K562 (cell line): ENCODE data around the gene SCARB2. TPM values are rescaled to one million over a fixed set of nuclear protein-coding genes. Genes with fewer than 3 reads are reported as not detected.

Experiments
- ATAC-seq: fragments of 200-7000 bp; cut with Tn5 transposase; 3 replicates; pipeline ENCODE4 v1.9.1; 2020; ENCODE audit warnings: moderate library complexity
- BruUV-seq: library from RNA; stranded (reverse); fragments of 400-500 nt; replicated peaks from 2 replicates; lab custom pipeline; 2021; lab: Mats Ljungman, UMichigan
- CTCF ChIA-PET: fragments of 300-600 bp; formaldehyde crosslinking; extraction: SDS; loops from one replicate; lab custom pipeline; 2021; ENCODE audit warnings: low intra/inter-chr PET ratio; lab: Yijun Ruan, JAX
- POLR2A ChIA-PET: fragments of 300-600, 350-650 bp; sonication (Branson Sonifier 250); formaldehyde crosslinking; extraction: SDS; loops from one replicate; lab custom pipeline; 2021; ENCODE audit warnings: antibody characterized with exemption, inconsistent platforms; lab: Yijun Ruan, JAX
- DNase-seq, 4 experiments: peaks; one replicate each; pipeline versions ENCODE4 v3.0.0 to v3.0.0-alpha.2; 2011 to 2018; ENCODE audit warnings: low spot score in 3 of 4, mixed read lengths in 3 of 4; ENCODE audit errors: extremely low read depth in 1 of 4
- FAIRE-seq: peaks from 2 replicates; lab custom pipeline; 2011; peaks lifted over from hg19 to GRCh38; lab: Jason Lieb, UNC
- H2AFZ ChIP-seq: 2 replicates; pipeline ENCODE4 v1.6.0; 2011; ENCODE audit warnings: low read depth, low read length, control low read depth, inconsistent platforms
- H3K27ac ChIP-seq: fragments of 200-600 bp; 3 replicates; pipeline ENCODE4 v1.8.0; 2011; ENCODE audit warnings: low read depth, mild to moderate bottlenecking, control low read depth, inconsistent platforms, low read length, moderate library complexity, mixed read lengths; ENCODE audit errors: extremely low read depth
- H3K27me3 ChIP-seq, 2 experiments: fragments of 300-600 bp in 1 of 2; 2 replicates in 1 of 2; 3 replicates in 1 of 2; pipeline versions ENCODE4 v1.6.0 to v1.8.0; 2011; ENCODE audit warnings: inconsistent platforms in 2 of 2, low read length in 2 of 2, mild to moderate bottlenecking in 1 of 2, mixed read lengths in 1 of 2, moderate library complexity in 1 of 2; ENCODE audit not compliant: control insufficient read depth in 2 of 2, insufficient read depth in 2 of 2
- H3K36me3 ChIP-seq: fragments of 300-600 bp; 3 replicates; pipeline ENCODE4 v1.8.0; 2011; ENCODE audit warnings: mild to moderate bottlenecking, low read length, inconsistent platforms; ENCODE audit not compliant: control insufficient read depth, insufficient read depth
- H3K4me1 ChIP-seq, 2 experiments: fragments of 200-600 bp in 1 of 2; replicated peaks in 1 of 2; 2 replicates in 1 of 2; 3 replicates in 1 of 2; pipeline versions ENCODE4 v1.5.1 to v1.8.0; 2011; ENCODE audit warnings: inconsistent platforms in 2 of 2, low read length in 2 of 2, mild to moderate bottlenecking in 1 of 2, mixed read lengths in 1 of 2, moderate library complexity in 1 of 2; ENCODE audit not compliant: control insufficient read depth in 2 of 2, insufficient read depth in 2 of 2
- H3K4me2 ChIP-seq: 2 replicates; pipeline ENCODE4 v1.6.1; 2011; ENCODE audit warnings: low read length, control low read depth, inconsistent platforms, mixed read lengths; ENCODE audit not compliant: insufficient read depth
- H3K4me3 ChIP-seq: fragments of 200-600 bp; sonication (generic), shearing (Covaris generic); 2 replicates; pipeline ENCODE4 v1.5.1; 2016; ENCODE audit warnings: control low read depth, inconsistent platforms
- H3K79me2 ChIP-seq: fragments of 200-600 bp; 3 replicates; pipeline ENCODE4 v1.8.0; 2011; ENCODE audit warnings: low read length, inconsistent platforms; ENCODE audit not compliant: control insufficient read depth, insufficient read depth
- H3K9ac ChIP-seq, 2 experiments: 2 replicates each; pipeline versions ENCODE4 v1.6.0 to v1.6.1; 2011; ENCODE audit warnings: low read depth in 2 of 2, low read length in 2 of 2, control low read depth in 1 of 2, inconsistent platforms in 1 of 2, mild to moderate bottlenecking in 1 of 2, mixed read lengths in 1 of 2; ENCODE audit not compliant: insufficient read depth in 1 of 2
- H3K9me1 ChIP-seq: one replicate; pipeline ENCODE4 v1.6.0; 2011; ENCODE audit warnings: inconsistent platforms, mild to moderate bottlenecking, low read length, moderate library complexity; ENCODE audit not compliant: control insufficient read depth, insufficient read depth
- H3K9me3 ChIP-seq: replicated peaks from 2 replicates; pipeline ENCODE4 v1.5.1; 2011; ENCODE audit warnings: low read depth, low read length, inconsistent platforms; ENCODE audit not compliant: control insufficient read depth, insufficient read depth
- H4K20me1 ChIP-seq: replicated peaks from 2 replicates; pipeline ENCODE4 v1.6.1; 2011; ENCODE audit warnings: low read length, inconsistent platforms, mixed read lengths; ENCODE audit not compliant: control insufficient read depth, insufficient read depth
- BMI1 ChIP-seq: fragments of 150-350 bp; IDR thresholded peaks from 2 replicates; pipeline ENCODE4 v1.6.1; 2014; ENCODE audit warnings: low read length
- CHAMP1 ChIP-seq: fragments of 450-650 bp; IDR thresholded peaks from 2 replicates; pipeline ENCODE4 v1.6.1; 2016; ENCODE audit warnings: mild to moderate bottlenecking
- ESRRB ChIP-seq: fragments of 250-450 bp; sonication (Bioruptor Pico); IDR thresholded peaks from 2 replicates; pipeline ENCODE4 v1.5.0; 2020; ENCODE audit warnings: mild to moderate bottlenecking, moderate library complexity, borderline replicate concordance
- FOXO4 ChIP-seq: fragments of 450-650 bp; formaldehyde crosslinking; IDR thresholded peaks from 2 replicates; pipeline ENCODE4 v1.4.0; 2020; ENCODE audit warnings: mild to moderate bottlenecking, moderate library complexity
- HDGF ChIP-seq: fragments of 450-650 bp; IDR thresholded peaks from 2 replicates; pipeline ENCODE4 v1.6.1; 2016
- POLR2B ChIP-seq: fragments of 450-650 bp; IDR thresholded peaks from 2 replicates; pipeline ENCODE4 v1.6.1; 2018; ENCODE audit warnings: low read depth; ENCODE audit not compliant: partially characterized antibody
- POU5F1 ChIP-seq: fragments of 150-350 bp; IDR thresholded peaks from 2 replicates; pipeline ENCODE4 v1.6.1; 2014; ENCODE audit warnings: borderline replicate concordance, low read length, low read depth, mild to moderate bottlenecking; ENCODE audit not compliant: partially characterized antibody
- SMC3 ChIP-seq: conservative IDR thresholded peaks from 2 replicates; pipeline ENCODE4 v1.6.1; 2011; ENCODE audit warnings: low read depth, low read length, improper control_type of control experiment; ENCODE audit not compliant: insufficient read depth
- ZNF140 ChIP-seq: fragments of 250-450 bp; sonication (Bioruptor Pico); IDR thresholded peaks from 2 replicates; pipeline ENCODE4 v1.8.0; 2021; ENCODE audit warnings: moderate library complexity, mild to moderate bottlenecking, inconsistent platforms
- ZNF592 ChIP-seq: fragments of 450-650 bp; IDR thresholded peaks from 2 replicates; pipeline ENCODE4 v1.6.1; 2017; ENCODE audit warnings: antibody characterized with exemption, mild to moderate bottlenecking
- WGBS: fragments of 100-300 bp; shearing (Covaris generic); methylation state at CpG from one replicate; pipeline ENCODE4 v1.1.6; 2016; ENCODE audit warnings: low coverage, mixed read lengths; ENCODE audit not compliant: insufficient coverage; ENCODE audit errors: missing lambda C conversion rate; 5-methylcytosine and 5-hydroxymethylcytosine counted together
- in situ Hi-C: fragments of 300-500 bp; cut with MboI; formaldehyde crosslinking; loops from 4 replicates; pipeline ENCODE4 v1.15.0; 2018; ENCODE audit warnings: inconsistent platforms, mixed read lengths
- intact Hi-C: fragments of 100-400 bp; cut with micrococcal nuclease; formaldehyde crosslinking; loops from 2 replicates; pipeline ENCODE4 v1.14.2; 2022
- polyA plus RNA-seq, 8 experiments: library from polyadenylated mRNA; depleted of rRNA in 4 of 8; stranded (reverse) in 5 of 8; unstranded in 3 of 8; fragments of >200 nt; fragmentation: Nextera tagmentation in 2 of 8; fragmentation: Illumina TruSeq in 1 of 8; extraction: Ambion mirVana in 2 of 8; extraction: Trizol in 1 of 8; gene quantifications; 2 replicates each; pipeline versions ENCODE4 v1.2.1 to v1.2.3, GENCODE V29; 2011 to 2014; ENCODE audit warnings: inconsistent platforms in 1 of 8, missing spikeins in 1 of 8
- total RNA-seq, 7 experiments: library from RNA; depleted of rRNA in 6 of 7; stranded (reverse); fragments of >200 nt in 6 of 7; fragmentation: Illumina TruSeq in 2 of 7; extraction: Trizol in 2 of 7; gene quantifications; 2 replicates each; pipeline versions ENCODE4 v1.2.1 to v1.2.3, GENCODE V29; 2011 to 2021; ENCODE audit warnings: low replicate concordance in 1 of 7

Gene SCARB2
- total and polyA plus RNA-seq, 9 of the 15 experiments (the other 6 are each of a cell fraction or from before 2014, with no cell fraction given), result 6.1 to 25.8 (median 17.8) TPM

- no TSS peak for BruUV-seq
Observed at GRCh38 chr4:76238236-76238635, 24.6 kb upstream of the SCARB2 start.

More at GRCh38 chr4:76238236-76238635, 24.6 kb upstream of the SCARB2 start:
- Histone ChIP-seq H3K4me2 (no peak overlapping the region), H3K9me1 (no peaks in the 10 kb centered on the region), H3K27ac (no peak overlapping the region), H3K79me2 (peaks cover 13% of the 10 kb centered on the region), H4K20me1 (no peaks in the 10 kb centered on the region), H3K27me3 (no peaks in the 10 kb centered on the region), H3K36me3 (no peaks in the 10 kb centered on the region; the same call in 2 of the 3 replicates), H3K9me3 (peaks cover 6% of the 10 kb centered on the region; the same call in 1 of the 2 replicates), H3K9ac (no peak overlapping the region), H2AFZ (no peak overlapping the region), H3K4me1 (peaks cover 0 to 3% of the 10 kb centered on the region in 2 experiments; a peak in 1 of 5 replicates), H3K4me3 (no peak overlapping the region)
- ChIA-PET CTCF (no interaction called here), POLR2A (no interaction called here)
- ATAC-seq (no peak), DNase-seq (no peak), FAIRE-seq (no peak)
- no peak for TF ChIP-seq CHAMP1
- TF ChIP-seq BMI1, result no peak
- no peak for TF ChIP-seq POU5F1
- TF ChIP-seq ZNF592, result no peak
- no peak for TF ChIP-seq SMC3
- no peak for TF ChIP-seq ZNF140 (CRISPR knock-in tag)
- no peak for TF ChIP-seq HDGF
- TF ChIP-seq FOXO4, result no peak
- TF ChIP-seq POLR2B, result no peak
- no peak for TF ChIP-seq ESRRB (CRISPR knock-in tag)
- in situ Hi-C loops (no loop called here), intact Hi-C loops (no loop called here)
- 62% methylated on average over 4 of the region's 4 CpGs for WGBS
